Neural crest cell (in vitro differentiated cells): ENCODE measurements around the gene MOV10L1. TPM values are rescaled to one million over a fixed set of nuclear protein-coding genes. Genes with fewer than 3 reads are reported as not detected.

Experiments
- DNase-seq: peaks from one replicate; pipeline ENCODE4 v3.0.0; 2021; ENCODE audit warnings: low read depth, mixed read lengths, low spot score
- H3K27ac Mint-ChIP-seq: one replicate; pipeline ENCODE4 v1.8.0; 2021; ENCODE audit warnings: mild to moderate bottlenecking, mixed read lengths; ENCODE audit not compliant: unreplicated experiment
- H3K27me3 Mint-ChIP-seq: 2 replicates; pipeline ENCODE4 v1.8.0; 2021; ENCODE audit warnings: low read depth, mild to moderate bottlenecking, mixed read lengths
- H3K36me3 Mint-ChIP-seq: 2 replicates; pipeline ENCODE4 v1.8.0; 2021; ENCODE audit warnings: low read depth, mild to moderate bottlenecking, mixed read lengths
- H3K4me1 Mint-ChIP-seq: 2 replicates; pipeline ENCODE4 v1.8.0; 2021; ENCODE audit warnings: mixed read lengths
- H3K4me3 Mint-ChIP-seq: one replicate; pipeline ENCODE4 v1.8.0; 2021; ENCODE audit warnings: mild to moderate bottlenecking, mixed read lengths
- H3K9me3 Mint-ChIP-seq: 2 replicates; pipeline ENCODE4 v1.8.0; 2021; ENCODE audit warnings: mixed read lengths
- total RNA-seq: library from RNA; stranded (reverse); gene quantifications from 2 replicates; pipeline ENCODE4 v1.2.1, GENCODE V29; 2021
- TF ChIP-seq, protein P1 (sequence below): fragments of 200-600 bp; sonication (generic); conservative IDR thresholded peaks from 2 replicates; pipeline ENCODE4 v1.5.0; 2021; ENCODE audit warnings: antibody characterized with exemption, mild to moderate bottlenecking

MOV10L1 gene
- total RNA-seq, 1 donor from 2014 or later: not detected

DNA sequence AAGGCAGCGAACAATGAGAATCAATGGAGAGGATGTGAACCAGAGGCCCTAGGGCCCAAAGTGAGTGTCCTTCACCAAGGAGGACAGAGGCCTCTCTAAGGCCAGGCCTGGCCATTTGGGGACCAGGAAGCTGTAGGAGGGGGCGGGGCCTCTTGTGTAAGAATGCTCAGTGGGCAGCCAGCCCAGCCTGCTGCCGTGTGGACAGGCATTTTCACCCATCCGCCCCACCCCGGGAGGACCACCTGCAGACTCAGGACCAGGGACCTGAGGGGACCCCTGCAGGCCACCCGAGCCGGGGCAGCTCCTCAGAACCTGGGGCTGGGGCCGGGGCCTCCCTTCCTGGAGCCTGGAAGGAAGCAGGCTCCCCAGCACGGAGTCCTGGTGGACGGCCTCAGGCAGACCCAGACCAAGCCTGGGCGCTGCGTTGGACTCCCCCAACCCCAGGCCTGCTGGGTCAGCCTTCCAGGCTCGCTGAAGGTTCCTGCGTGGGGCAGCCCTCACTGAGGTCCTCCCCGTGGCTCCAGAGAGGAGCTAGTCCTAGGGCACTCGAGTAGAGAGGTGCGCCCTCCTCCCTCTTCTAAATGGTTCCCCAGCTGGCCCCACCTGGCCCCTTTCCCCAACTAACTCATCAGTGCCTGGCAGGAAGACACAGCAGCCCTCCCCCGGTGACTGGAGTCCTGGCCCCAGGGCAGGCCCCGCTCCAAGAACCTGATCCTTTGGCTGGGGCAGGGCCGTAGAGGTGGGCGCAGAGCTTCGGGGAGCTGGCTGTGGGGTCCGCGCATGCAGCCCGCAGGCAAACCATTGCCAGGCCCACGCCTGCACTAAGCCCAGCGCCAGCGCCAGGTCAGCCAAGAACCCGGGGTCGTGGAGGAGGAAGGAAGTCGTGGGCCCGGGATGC lies 94.4 kb downstream of the MOV10L1 start:
- Mint-ChIP-seq H3K27ac (no peak overlapping the region), H3K4me3 (peak overlapping the region; percentile 74), H3K27me3 (no peaks in the 10 kb centered on the region), H3K36me3 (no peaks in the 10 kb centered on the region), H3K9me3 (no peaks in the 10 kb centered on the region), H3K4me1 (peaks cover 11% of the 10 kb centered on the region)
- no peak for DNase-seq
- TF ChIP-seq, protein P1, sequence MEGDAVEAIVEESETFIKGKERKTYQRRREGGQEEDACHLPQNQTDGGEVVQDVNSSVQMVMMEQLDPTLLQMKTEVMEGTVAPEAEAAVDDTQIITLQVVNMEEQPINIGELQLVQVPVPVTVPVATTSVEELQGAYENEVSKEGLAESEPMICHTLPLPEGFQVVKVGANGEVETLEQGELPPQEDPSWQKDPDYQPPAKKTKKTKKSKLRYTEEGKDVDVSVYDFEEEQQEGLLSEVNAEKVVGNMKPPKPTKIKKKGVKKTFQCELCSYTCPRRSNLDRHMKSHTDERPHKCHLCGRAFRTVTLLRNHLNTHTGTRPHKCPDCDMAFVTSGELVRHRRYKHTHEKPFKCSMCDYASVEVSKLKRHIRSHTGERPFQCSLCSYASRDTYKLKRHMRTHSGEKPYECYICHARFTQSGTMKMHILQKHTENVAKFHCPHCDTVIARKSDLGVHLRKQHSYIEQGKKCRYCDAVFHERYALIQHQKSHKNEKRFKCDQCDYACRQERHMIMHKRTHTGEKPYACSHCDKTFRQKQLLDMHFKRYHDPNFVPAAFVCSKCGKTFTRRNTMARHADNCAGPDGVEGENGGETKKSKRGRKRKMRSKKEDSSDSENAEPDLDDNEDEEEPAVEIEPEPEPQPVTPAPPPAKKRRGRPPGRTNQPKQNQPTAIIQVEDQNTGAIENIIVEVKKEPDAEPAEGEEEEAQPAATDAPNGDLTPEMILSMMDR: no peak

DNA sequence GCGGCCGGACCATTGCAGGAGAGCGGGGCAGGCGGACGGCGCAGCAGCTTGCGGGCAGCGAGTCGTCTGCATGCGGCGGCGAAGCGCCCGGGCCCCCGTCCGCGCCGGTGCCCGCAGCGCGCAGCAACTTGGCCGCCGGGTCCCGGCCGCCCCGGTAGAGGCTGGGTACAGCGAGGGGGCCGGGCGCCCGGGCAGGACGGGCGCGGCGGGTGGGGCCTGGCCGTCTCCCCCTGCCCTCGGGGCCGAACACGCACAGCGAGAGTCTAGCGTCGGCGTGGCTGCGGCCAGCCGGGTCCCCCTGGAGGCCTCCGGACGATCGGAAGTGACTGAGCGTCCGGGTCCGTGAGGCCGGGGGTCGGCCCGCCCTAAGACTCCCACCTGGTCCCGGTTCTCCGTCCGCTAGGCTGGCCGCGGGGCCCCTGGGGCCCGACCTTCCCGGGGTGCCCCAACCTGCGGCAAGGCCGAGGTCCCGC lies 95.1 kb downstream of the MOV10L1 start:
- H3K27me3 Mint-ChIP-seq: no peaks in the 10 kb centered on the region
- no peak for DNase-seq
- no peaks in the 10 kb centered on the region for H3K9me3 Mint-ChIP-seq
- H3K4me3 Mint-ChIP-seq: no peak overlapping the region
- no peak overlapping the region for H3K27ac Mint-ChIP-seq
- no peaks in the 10 kb centered on the region for H3K36me3 Mint-ChIP-seq
- peaks cover 8% of the 10 kb centered on the region for H3K4me1 Mint-ChIP-seq
- TF ChIP-seq, protein P1: no peak

DNA sequence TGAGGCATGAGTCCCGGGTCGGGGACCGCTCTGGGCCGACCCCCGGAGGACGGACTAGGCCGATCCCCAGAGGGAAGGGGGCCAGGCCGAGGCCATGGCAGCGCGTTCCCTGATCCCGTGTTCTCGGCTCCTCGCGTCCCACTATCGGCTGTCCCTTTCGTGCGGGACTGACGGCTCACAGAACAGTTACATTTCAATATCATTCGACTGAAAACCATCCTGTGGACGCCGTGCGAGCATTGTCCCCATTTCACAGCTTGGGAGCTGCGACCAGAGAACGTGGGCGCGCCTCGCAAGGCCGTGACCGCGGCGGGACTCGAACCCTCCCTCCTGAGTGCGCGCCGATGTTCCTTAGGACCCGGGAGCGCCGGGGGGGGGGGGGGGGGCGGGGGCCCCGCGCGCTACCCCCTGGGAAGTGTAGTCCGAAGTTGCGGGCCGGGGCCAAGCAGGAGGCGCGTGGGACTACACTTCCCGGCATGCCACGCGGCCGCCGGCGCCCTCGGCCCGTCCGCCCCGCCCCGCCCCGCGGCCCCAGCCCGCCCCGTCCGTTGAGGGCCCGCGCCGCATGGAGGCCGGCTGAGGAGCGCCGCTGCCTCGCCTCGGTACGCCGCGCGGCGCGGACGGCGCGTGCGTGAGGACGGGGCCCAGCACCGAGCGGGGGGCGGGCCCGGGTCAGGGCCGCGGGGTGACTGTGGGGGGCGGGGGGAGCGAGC lies 95.7 kb downstream of the MOV10L1 start, which contains the start of gene TRABD:
Gene TRABD, plus strand, starts transcription at position 539 of the 713 bp plus-strand sequence. CDS start 7,148 bp downstream, outside the sequence.
- peak; percentile 75 for DNase-seq
- TF ChIP-seq, protein P1: no peak
- H3K27me3 Mint-ChIP-seq: no peaks in the 10 kb centered on the region
- peak within 1 kb of the TSS; percentile 87 for H3K27ac Mint-ChIP-seq
- H3K4me3 Mint-ChIP-seq: peak within 1 kb of the TSS; percentile 90
- H3K4me1 Mint-ChIP-seq: peaks cover 7% of the 10 kb centered on the region
- no peaks in the 10 kb centered on the region for H3K9me3 Mint-ChIP-seq
- H3K36me3 Mint-ChIP-seq: no peaks in the 10 kb centered on the region

DNA sequence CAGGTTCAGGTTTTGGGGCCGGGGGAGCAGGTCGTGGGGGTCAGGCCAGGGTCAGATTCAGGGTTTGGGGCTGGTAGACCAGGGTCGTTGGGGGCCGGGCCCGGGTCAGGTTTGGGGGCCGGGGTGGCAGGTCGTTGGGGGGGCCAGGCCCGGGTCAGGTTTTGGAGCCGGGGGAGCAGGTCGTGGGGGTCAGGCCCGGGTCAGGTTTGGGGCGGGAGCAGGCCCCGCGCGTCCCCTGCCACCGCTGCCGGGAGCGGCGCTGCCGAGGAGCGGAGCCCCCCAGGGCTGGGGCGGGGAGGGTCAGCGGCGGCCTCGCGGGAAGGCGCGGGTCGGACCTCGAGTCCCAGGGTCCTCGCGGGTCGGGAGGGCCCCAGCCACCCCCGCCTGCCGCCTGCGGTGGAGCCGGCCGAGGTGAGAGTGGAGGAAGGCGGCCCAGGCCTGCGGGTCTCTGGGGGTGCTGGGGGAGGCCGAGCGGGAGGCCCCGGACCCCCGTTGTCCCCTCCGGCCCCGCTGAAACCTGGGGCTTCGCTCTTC lies 96.4 kb downstream of the MOV10L1 start:
- Mint-ChIP-seq H3K4me3 (peak overlapping the region; percentile 90), H3K36me3 (no peaks in the 10 kb centered on the region), H3K9me3 (no peaks in the 10 kb centered on the region), H3K27me3 (no peaks in the 10 kb centered on the region), H3K27ac (no peak overlapping the region), H3K4me1 (peaks cover 9% of the 10 kb centered on the region)
- no peak for DNase-seq
- TF ChIP-seq, protein P1: no peak

DNA sequence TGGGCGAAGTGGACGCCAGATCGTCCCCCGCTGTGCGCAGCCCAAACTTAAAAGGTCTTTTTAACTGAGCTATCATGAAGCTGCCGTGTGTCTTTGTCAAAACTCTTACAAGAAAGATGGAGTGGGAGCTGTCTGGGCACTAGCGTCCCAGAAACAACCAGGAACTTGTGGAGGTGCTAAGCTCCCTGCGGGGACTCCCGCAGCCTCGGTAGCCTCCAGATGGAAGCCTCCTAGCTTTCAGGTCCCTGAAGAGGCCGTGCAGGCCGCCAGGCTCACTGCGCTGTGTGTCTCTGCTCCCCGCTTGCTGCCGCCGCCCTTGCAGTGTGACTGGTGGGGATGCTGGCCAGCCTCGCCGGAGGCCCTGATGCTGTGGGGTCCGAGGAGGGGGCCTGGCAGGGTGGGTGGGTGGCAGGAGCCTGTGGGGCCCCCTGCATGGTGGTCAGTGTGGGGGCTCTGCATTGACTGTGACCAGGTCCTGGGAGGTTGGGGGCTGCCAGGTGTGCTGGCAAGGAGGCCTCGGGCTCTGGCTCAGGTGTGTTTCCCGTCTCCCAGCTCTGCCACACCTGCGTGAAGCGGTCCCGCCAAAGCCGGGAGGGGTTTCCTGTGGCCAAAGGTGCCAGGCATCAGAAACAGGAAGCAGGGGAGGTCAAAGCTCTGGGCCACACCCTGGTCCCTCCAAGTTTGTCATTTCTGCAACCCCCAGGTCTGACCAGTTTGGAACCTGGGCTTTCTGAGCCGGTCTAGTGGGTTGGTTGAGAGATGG lies 97.1 kb downstream of the MOV10L1 start:
- Mint-ChIP-seq H3K9me3 (no peaks in the 10 kb centered on the region), H3K27me3 (no peaks in the 10 kb centered on the region), H3K36me3 (no peaks in the 10 kb centered on the region), H3K4me1 (peaks cover 12% of the 10 kb centered on the region), H3K27ac (no peak overlapping the region), H3K4me3 (peak overlapping the region; percentile 90)
- DNase-seq: no peak
- TF ChIP-seq, protein P1: no peak
